Sigmoid colon (tissue), 4 donors: ENCODE results near the gene POLR2M.

Experiments
- POLR2A ChIP-seq, 2 donors: fragments of 450-650 bp; IDR thresholded peaks; one replicate each; pipeline ENCODE4 v1.6.1; 2016; ENCODE audit warnings: antibody characterized with exemption in 2 of 2, mild to moderate bottlenecking in 2 of 2, moderate library complexity in 2 of 2
- POLR2AphosphoS5 ChIP-seq, 4 donors: sonication (generic); formaldehyde crosslinking; IDR thresholded peaks; one replicate each; pipeline ENCODE4 v1.6.1; 2017; ENCODE audit warnings: antibody characterized with exemption in 4 of 4
- TF ChIP-seq, protein P1 (sequence below), 4 experiments: fragments of 450-650 bp in 3 of 4; fragments of 200-600 bp in 1 of 4; IDR thresholded peaks; one replicate each; pipeline ENCODE4 v1.5.1; 2016 to 2019; ENCODE audit warnings: antibody characterized with exemption in 4 of 4, mild to moderate bottlenecking in 3 of 4, moderate library complexity in 2 of 4

- TF ChIP-seq POLR2AphosphoS5 (IDR thresholded peaks at IDR 0.05) (no peak), POLR2A (IDR thresholded peaks at IDR 0.05) (no peak)
- TF ChIP-seq, protein P1, sequence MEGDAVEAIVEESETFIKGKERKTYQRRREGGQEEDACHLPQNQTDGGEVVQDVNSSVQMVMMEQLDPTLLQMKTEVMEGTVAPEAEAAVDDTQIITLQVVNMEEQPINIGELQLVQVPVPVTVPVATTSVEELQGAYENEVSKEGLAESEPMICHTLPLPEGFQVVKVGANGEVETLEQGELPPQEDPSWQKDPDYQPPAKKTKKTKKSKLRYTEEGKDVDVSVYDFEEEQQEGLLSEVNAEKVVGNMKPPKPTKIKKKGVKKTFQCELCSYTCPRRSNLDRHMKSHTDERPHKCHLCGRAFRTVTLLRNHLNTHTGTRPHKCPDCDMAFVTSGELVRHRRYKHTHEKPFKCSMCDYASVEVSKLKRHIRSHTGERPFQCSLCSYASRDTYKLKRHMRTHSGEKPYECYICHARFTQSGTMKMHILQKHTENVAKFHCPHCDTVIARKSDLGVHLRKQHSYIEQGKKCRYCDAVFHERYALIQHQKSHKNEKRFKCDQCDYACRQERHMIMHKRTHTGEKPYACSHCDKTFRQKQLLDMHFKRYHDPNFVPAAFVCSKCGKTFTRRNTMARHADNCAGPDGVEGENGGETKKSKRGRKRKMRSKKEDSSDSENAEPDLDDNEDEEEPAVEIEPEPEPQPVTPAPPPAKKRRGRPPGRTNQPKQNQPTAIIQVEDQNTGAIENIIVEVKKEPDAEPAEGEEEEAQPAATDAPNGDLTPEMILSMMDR (IDR thresholded peaks at IDR 0.05): no peak
These were observed 44.3 kb upstream of the POLR2M start for GRCh38 chr15:57662091-57662744.
